Measurements from ENCODE around the gene PUM1. TPM values are rescaled to one million over a fixed set of nuclear protein-coding genes. Genes with fewer than 3 reads are reported as not detected.
A peak's percentile ranks its signal among the peaks of the same experiment; 100 is the strongest.
"Not testable (repeated sequence)": the region's sequence is repeated elsewhere in the genome, so short reads cannot be mapped to it uniquely, and the experiment has no call there.

Gene PUM1
- total RNA-seq, 2 donors from 2014 or later = 100 to 104 TPM

DNA sequence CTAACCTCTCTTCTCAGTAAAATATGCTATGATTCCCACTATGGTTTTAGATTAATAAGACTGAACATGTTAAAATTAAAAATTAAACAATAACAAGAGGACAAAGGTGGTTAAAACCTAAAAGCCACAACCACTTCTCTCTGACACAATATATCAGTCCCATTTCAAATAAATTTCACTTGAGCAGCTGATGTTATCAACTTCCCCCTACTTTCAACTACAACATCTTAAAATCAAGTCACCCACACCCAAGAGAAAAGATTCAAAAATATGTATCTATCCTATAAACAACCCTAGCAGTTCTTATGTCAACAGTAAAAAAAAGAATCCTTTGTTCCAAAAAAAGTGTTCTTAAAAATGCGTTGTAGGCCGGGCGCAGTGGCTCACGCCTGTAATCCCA lies 7.5 kb downstream of the PUM1 start:
- Mint-ChIP-seq H3K4me1 (ENCODE audit: low read depth) (peaks cover 88% of the 10 kb centered on the region), H3K36me3 (ENCODE audit: insufficient read depth in 2 of 2) (peaks cover 12 to 41% of the 10 kb centered on the region in 2 donors), H3K27me3 (ENCODE audit: low read depth) (no peaks in the 10 kb centered on the region), H3K27ac (peak overlapping the region; percentile 78), H3K9me3 (no peaks in the 10 kb centered on the region), H3K4me3 (peak overlapping the region; percentile 60 to 72)
- DNase-seq (no peak), ATAC-seq (replicated peaks in 1 of 2) (no peak)

DNA sequence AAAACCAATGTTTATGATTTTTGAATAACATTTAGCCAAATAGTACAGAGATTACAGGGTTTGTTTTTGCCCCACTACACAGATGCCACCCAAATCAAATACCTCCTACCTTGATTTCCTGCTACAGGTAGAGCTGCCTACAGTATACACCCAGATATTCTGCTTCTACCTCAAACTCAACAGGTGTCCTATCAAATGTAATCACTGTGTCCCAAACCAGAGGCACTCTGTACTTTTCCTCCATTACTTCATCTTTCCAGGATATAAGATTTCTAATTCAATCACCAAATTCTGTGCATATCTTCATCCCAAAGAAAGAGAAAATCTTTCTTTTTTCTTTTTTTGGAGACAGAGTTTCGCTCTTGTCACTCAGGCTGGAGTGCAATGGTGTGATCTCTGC lies 9.6 kb downstream of the PUM1 start:
- H3K9me3 Mint-ChIP-seq = no peaks in the 10 kb centered on the region
- H3K4me3 Mint-ChIP-seq = peak overlapping the region in 1 of 2 donors; percentile 46
- ATAC-seq (replicated peaks in 1 of 2) = no peak
- no peak for DNase-seq
- peaks cover 12 to 49% of the 10 kb centered on the region in 2 donors for H3K36me3 Mint-ChIP-seq (ENCODE audit: insufficient read depth in 2 of 2)
- H3K4me1 Mint-ChIP-seq (ENCODE audit: low read depth) = peaks cover 88% of the 10 kb centered on the region
- no peaks in the 10 kb centered on the region for H3K27me3 Mint-ChIP-seq (ENCODE audit: low read depth)
- peak overlapping the region; percentile 89 for H3K27ac Mint-ChIP-seq

DNA sequence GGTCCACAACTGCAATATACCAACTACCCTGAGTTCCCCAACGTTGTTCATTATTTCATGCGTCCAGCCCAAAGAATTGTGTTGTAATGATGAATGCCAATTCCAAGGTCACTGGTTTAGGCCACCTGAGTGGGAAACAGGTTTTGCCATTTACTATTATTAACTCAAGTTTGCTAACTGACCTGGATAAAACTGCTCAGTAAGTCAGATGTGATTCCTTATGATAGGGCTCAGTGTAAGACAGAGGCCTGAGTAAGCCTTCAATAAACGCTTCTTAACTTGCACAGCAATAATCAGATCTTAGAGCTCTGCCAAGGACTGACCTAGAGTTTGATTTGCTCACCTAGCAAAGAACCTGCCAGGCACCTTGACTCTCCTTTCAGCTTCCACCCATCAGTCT lies 10.0 kb downstream of the PUM1 start:
- ATAC-seq (replicated peaks in 1 of 2) = no peak
- Mint-ChIP-seq H3K27me3 (ENCODE audit: low read depth) (no peaks in the 10 kb centered on the region), H3K27ac (peak overlapping the region; percentile 89), H3K36me3 (ENCODE audit: insufficient read depth in 2 of 2) (peaks cover 12 to 51% of the 10 kb centered on the region in 2 donors), H3K9me3 (no peaks in the 10 kb centered on the region), H3K4me3 (peak overlapping the region in 1 of 2 donors; percentile 46), H3K4me1 (ENCODE audit: low read depth) (peaks cover 91% of the 10 kb centered on the region)
- no peak for DNase-seq

DNA sequence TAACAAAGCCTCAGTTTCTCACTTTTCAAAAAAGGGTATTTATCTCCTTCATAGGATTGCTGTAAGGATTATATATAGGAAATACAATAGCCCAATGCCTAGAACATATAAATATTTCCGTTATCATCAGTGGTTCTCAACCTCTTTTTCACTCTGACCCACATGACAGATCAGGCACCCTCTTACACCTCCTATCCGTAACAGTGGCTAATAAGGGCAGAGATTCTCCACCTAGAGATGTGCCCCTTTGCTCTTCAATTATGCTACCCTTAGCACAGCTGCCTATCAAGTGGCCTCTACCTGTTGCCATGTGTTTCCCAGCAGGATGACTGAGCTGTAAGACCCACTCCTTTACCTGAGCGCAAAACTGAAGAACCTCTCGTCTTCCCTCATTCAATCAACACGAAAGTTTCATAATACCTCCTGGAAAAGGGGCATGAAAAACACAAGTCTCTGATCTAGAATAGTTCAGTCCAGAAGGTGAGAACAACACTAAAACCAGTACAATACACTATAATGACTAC lies 10.5 kb downstream of the PUM1 start:
- H3K4me3 Mint-ChIP-seq = peak overlapping the region; percentile 31 to 46
- H3K27me3 Mint-ChIP-seq (ENCODE audit: low read depth) = no peaks in the 10 kb centered on the region
- ATAC-seq (replicated peaks in 1 of 2) (peak; percentile 8 to 20), DNase-seq (no peak)
- peak overlapping the region; percentile 89 for H3K27ac Mint-ChIP-seq
- no peaks in the 10 kb centered on the region for H3K9me3 Mint-ChIP-seq
- H3K36me3 Mint-ChIP-seq (ENCODE audit: insufficient read depth in 2 of 2) = peaks cover 12 to 49% of the 10 kb centered on the region in 2 donors
- H3K4me1 Mint-ChIP-seq (ENCODE audit: low read depth) = peaks cover 91% of the 10 kb centered on the region

DNA sequence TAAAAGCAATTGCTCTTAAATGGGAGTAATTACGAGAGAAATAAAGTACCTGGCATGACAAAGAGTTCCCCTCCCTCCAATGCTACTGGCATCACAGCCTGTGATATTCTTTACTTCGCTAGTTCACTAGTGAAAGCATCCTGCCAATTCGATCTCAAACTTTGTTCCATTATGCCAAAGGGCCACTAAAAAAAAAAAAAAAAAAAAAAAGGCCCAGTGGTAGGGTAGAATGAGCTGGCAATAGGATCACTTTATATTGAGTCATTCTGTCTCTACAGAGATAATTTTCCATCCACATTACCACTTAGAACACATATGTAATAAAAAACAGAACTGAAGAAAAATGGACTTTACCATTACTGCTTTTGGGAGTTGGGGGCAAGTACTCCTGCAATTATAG lies 11.2 kb downstream of the PUM1 start:
- H3K9me3 Mint-ChIP-seq = no peaks in the 10 kb centered on the region
- H3K4me3 Mint-ChIP-seq = peak overlapping the region; percentile 31 to 46
- H3K36me3 Mint-ChIP-seq (ENCODE audit: insufficient read depth in 2 of 2) = peaks cover 12 to 47% of the 10 kb centered on the region in 2 donors
- no peaks in the 10 kb centered on the region for H3K27me3 Mint-ChIP-seq (ENCODE audit: low read depth)
- peak overlapping the region; percentile 89 for H3K27ac Mint-ChIP-seq
- DNase-seq = peak in 1 of 2 donors; percentile 11
- peak; percentile 88 to 92 for ATAC-seq (replicated peaks in 1 of 2)
- H3K4me1 Mint-ChIP-seq (ENCODE audit: low read depth) = peaks cover 87% of the 10 kb centered on the region

DNA sequence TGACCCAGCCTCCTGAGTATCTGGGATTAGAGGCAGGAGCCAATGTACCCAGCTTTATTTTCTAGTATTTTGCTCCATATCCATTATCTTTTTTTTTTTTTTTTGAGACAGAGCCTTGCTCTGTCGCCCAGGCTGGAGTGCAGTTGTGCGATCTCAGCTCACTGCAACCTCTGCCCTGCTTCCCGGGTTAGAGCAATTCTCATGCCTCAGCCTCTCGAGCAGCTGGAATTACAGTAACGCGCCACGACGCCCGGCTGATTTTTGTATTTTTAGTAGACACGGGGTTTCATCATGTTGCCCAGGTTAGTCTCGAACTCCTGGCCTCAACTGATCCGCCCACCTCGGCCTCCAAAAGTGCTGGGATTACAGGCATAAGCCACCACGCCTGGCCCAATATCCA lies 12.9 kb downstream of the PUM1 start:
- Mint-ChIP-seq H3K4me1 (ENCODE audit: low read depth) (peaks cover 80% of the 10 kb centered on the region), H3K36me3 (ENCODE audit: insufficient read depth in 2 of 2) (peaks cover 10 to 34% of the 10 kb centered on the region in 2 donors)
- H3K27me3 Mint-ChIP-seq (ENCODE audit: low read depth); ATAC-seq (replicated peaks in 1 of 2); H3K27ac Mint-ChIP-seq; H3K9me3 Mint-ChIP-seq; DNase-seq; H3K4me3 Mint-ChIP-seq: not testable (repeated sequence)

DNA sequence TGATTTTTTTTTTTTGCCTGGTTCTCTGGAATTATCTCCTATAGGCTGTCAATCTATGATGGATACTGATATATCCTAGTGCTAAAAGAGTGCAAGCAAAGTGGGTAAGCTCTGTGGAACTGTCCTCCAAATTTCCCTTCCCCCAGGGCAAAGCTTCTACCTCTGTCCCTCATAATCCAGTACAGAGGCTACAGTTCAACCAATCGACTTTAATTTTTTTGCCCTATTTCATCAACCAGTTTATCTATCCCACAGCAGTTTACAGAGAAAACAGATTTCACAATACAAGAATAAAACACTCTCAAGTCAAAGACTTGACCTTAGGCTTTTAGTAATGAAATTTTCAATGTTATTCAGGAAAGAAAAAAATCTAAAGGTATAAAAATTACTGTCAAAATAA lies 13.9 kb downstream of the PUM1 start:
- Mint-ChIP-seq H3K27ac (peak overlapping the region; percentile 37), H3K9me3 (no peaks in the 10 kb centered on the region), H3K27me3 (ENCODE audit: low read depth) (no peaks in the 10 kb centered on the region), H3K36me3 (ENCODE audit: insufficient read depth in 2 of 2) (peaks cover 12 to 33% of the 10 kb centered on the region in 2 donors), H3K4me3 (no peak overlapping the region), H3K4me1 (ENCODE audit: low read depth) (peaks cover 79% of the 10 kb centered on the region)
- ATAC-seq (replicated peaks in 1 of 2) (no peak), DNase-seq (no peak)

DNA sequence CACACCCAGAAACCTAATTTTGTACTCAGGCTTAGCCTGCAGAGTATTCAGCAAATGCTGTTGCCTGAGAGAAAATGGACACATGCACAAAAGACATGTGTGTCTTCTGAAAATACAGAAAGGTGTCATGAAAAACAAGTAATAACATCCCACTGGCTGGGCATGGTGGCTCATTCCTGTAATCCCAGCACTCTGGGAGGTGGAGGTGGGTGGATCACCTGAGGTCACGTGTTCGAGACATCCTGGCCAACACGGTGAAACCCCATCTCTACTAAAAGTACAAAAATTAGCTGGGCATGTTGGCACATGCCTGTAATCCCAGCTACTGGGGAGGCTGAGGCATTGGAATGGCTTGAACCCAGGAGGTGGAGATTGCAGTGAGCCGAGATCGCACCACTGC lies 18.0 kb downstream of the PUM1 start:
- H3K27me3 Mint-ChIP-seq (ENCODE audit: low read depth); H3K9me3 Mint-ChIP-seq; DNase-seq: not testable (repeated sequence)

DNA sequence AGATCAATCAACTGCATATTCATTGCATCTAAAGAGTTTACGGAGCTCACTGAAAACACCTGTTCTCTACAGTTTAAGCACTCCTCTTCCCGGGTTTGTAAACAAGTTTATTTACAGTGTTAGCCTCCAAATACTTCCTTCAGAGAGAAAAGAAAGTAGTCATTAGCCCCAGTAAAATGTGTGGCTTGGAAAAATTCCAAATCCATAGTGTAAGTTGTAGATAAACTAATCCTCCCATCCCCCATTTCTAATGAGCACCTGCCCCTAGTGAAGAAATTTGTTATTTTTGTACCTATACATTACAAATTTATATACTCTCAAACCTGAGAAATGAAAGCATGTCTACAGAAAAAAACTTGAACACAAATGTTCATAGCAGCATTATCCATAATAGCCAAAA lies 21.9 kb downstream of the PUM1 start:
- Mint-ChIP-seq H3K36me3 (ENCODE audit: insufficient read depth in 2 of 2) (peaks cover 7 to 24% of the 10 kb centered on the region in 2 donors), H3K4me3 (no peak overlapping the region), H3K27me3 (ENCODE audit: low read depth) (no peaks in the 10 kb centered on the region), H3K27ac (peak overlapping the region; percentile 19), H3K4me1 (ENCODE audit: low read depth) (peaks cover 42% of the 10 kb centered on the region), H3K9me3 (no peaks in the 10 kb centered on the region)
- ATAC-seq (replicated peaks in 1 of 2) (no peak), DNase-seq (no peak)

More for the DNA sequence above, 18.0 kb downstream of the PUM1 start:
- Mint-ChIP-seq H3K27ac (peak overlapping the region; percentile 52), H3K4me1 (ENCODE audit: low read depth) (peaks cover 49% of the 10 kb centered on the region), H3K36me3 (ENCODE audit: insufficient read depth in 2 of 2) (peaks cover 6 to 27% of the 10 kb centered on the region in 2 donors)
- ATAC-seq (replicated peaks in 1 of 2); H3K4me3 Mint-ChIP-seq: not testable (repeated sequence)

DNA sequence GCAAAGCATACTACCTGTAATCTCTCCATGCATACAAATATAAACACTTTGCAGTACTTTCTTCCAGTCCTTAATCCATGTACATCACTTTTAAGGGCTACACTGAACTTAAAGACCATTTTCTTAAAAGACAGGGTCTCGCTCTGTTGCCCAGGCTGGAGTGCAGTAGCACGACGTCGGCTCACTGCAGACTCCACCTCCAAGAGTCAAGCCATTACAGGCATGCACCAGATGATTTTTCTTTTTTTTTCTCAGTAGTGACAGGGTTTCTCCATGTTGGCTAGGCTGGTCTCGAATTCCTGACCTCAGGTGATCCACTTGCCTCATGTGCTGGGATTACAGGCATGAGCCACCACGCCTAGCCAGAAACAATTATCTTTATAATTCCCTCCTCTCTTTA lies 22.9 kb downstream of the PUM1 start:
- Mint-ChIP-seq H3K27ac (no peak overlapping the region), H3K9me3 (no peaks in the 10 kb centered on the region), H3K36me3 (ENCODE audit: insufficient read depth in 2 of 2) (peaks cover 7 to 22% of the 10 kb centered on the region in 2 donors), H3K27me3 (ENCODE audit: low read depth) (no peaks in the 10 kb centered on the region), H3K4me3 (no peak overlapping the region), H3K4me1 (ENCODE audit: low read depth) (peaks cover 48% of the 10 kb centered on the region)
- DNase-seq (no peak), ATAC-seq (replicated peaks in 1 of 2) (no peak)

DNA sequence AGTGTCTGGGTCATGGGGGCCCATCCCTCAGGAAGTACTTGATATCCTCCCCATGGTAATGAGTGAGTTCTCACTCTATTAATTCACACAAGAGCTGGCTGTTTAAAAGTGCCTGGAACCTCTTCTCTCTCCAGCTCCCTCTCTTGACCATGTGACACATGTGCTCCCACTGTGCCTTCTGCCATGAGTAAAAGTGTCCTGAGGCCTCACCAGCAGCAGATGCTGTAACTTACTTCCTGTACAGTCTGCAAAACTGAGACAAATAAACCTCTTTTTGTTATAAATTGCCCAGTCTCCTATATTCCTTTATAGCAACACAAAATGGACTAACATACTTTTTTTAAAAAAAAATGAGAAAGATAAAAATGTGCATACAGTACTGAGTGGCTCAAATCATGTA lies 24.0 kb downstream of the PUM1 start:
- Mint-ChIP-seq H3K4me1 (ENCODE audit: low read depth) (peaks cover 50% of the 10 kb centered on the region), H3K36me3 (ENCODE audit: insufficient read depth in 2 of 2) (peaks cover 5 to 19% of the 10 kb centered on the region in 2 donors), H3K4me3 (no peak overlapping the region), H3K9me3 (no peaks in the 10 kb centered on the region), H3K27ac (no peak overlapping the region), H3K27me3 (ENCODE audit: low read depth) (no peaks in the 10 kb centered on the region)
- DNase-seq (no peak), ATAC-seq (replicated peaks in 1 of 2) (no peak)

DNA sequence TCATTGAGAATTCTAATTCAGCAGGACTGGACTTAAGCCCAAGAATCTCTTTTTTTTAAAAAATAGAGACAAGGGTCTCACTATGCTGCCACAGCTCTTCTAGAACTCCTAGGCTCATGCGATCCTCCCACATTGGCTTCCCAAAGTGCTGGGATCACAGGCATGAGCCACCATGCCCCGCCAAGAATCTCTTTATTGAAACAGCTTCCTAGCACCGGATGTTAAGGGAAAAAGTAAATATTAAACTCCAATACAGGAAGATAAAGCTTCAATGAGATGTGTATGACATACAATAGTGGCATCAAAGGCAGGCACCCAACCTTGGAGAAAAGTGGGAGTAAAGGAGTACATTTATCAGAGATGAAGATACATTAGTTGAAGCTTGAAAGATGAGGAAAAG lies 25.5 kb downstream of the PUM1 start:
- Mint-ChIP-seq H3K9me3 (no peaks in the 10 kb centered on the region), H3K4me3 (no peak overlapping the region), H3K4me1 (ENCODE audit: low read depth) (peaks cover 58% of the 10 kb centered on the region), H3K27me3 (ENCODE audit: low read depth) (no peaks in the 10 kb centered on the region), H3K36me3 (ENCODE audit: insufficient read depth in 2 of 2) (peaks cover 5 to 20% of the 10 kb centered on the region in 2 donors), H3K27ac (no peak overlapping the region)
- no peak for ATAC-seq (replicated peaks in 1 of 2)
- DNase-seq = no peak

DNA sequence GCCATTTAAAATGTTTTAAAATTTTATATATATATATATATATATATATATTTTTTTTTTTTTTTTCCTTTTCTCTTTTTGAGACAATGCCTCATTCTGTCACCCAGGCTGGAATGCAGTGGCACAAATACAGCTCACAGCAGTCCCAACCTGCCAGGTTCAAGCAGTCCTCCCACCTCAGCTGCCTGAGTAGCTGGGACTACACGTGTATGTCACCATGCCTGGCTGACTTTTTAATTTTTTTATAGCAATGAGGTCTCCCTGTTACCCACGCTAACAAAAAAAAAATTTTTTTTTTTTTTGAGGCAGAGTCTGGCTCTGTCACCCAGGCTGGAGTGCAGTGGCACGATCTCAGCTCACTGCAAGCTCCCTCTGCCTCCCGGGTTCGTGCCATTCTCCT lies 26.6 kb downstream of the PUM1 start:
- Mint-ChIP-seq H3K4me1 (ENCODE audit: low read depth) (peaks cover 69% of the 10 kb centered on the region), H3K36me3 (ENCODE audit: insufficient read depth in 2 of 2) (peaks cover 5 to 20% of the 10 kb centered on the region in 2 donors), H3K27ac (peak overlapping the region; percentile 57)
- H3K9me3 Mint-ChIP-seq; DNase-seq; H3K27me3 Mint-ChIP-seq (ENCODE audit: low read depth); ATAC-seq (replicated peaks in 1 of 2); H3K4me3 Mint-ChIP-seq: not testable (repeated sequence)

DNA sequence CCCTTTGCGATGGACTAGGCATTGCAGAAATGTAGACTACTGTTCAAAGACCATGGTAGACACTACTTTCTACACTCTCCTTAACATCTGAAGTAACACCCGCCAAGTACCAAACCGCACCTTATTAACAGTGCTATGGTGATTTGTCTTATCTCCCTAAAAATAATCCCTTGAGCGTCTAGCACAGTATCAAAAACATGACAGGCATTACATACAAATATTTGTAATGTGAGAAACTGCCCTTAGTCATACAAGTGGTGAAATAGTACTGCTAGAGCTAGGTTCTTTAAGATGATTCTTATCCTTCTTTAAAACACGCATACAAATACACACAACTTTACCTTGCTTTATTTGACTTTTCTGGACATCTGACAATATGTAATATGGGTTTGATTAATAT lies 27.2 kb downstream of the PUM1 start:
- Mint-ChIP-seq H3K36me3 (ENCODE audit: insufficient read depth in 2 of 2) (peaks cover 2 to 14% of the 10 kb centered on the region in 2 donors), H3K4me1 (ENCODE audit: low read depth) (peaks cover 67% of the 10 kb centered on the region), H3K9me3 (no peaks in the 10 kb centered on the region), H3K27ac (peak overlapping the region; percentile 53), H3K4me3 (peak overlapping the region in 1 of 2 donors; percentile 28), H3K27me3 (ENCODE audit: low read depth) (no peaks in the 10 kb centered on the region)
- DNase-seq = no peak
- no peak for ATAC-seq (replicated peaks in 1 of 2)
